Large intestine (tissue), 3 donors: ENCODE data around the gene FMN2. TPM values are rescaled to one million over a fixed set of nuclear protein-coding genes. Genes with fewer than 3 reads are reported as not detected.

Experiments
- DNase-seq, 2 donors: peaks; one replicate each; pipeline versions ENCODE4 v3.0.0 to v3.0.0-alpha.2; 2013
- H3K27ac ChIP-seq: one replicate; pipeline ENCODE4 v1.5.1; 2013; ENCODE audit warnings: low read length
- H3K27me3 ChIP-seq: 2 replicates; pipeline ENCODE4 v1.6.1; 2013; ENCODE audit warnings: low read length; ENCODE audit not compliant: control insufficient read depth, insufficient read depth
- H3K36me3 ChIP-seq: 2 replicates; pipeline ENCODE4 v1.6.1; 2013; ENCODE audit warnings: low read length; ENCODE audit not compliant: control insufficient read depth, insufficient read depth
- H3K4me1 ChIP-seq: one replicate; pipeline ENCODE4 v1.6.1; 2013; ENCODE audit warnings: low read length; ENCODE audit not compliant: control insufficient read depth, insufficient read depth
- H3K4me3 ChIP-seq: one replicate; pipeline ENCODE4 v1.5.1; 2013; ENCODE audit warnings: low read length
- H3K9me3 ChIP-seq: one replicate; pipeline ENCODE4 v1.6.1; 2013; ENCODE audit warnings: mild to moderate bottlenecking, low read depth, low read length, moderate library complexity; ENCODE audit not compliant: control insufficient read depth
- WGBS: methylation state at CpG from one replicate; pipeline ENCODE4 v1.1.5; 2013; ENCODE audit warnings: low lambda C conversion rate; ENCODE audit not compliant: insufficient coverage; 5-methylcytosine and 5-hydroxymethylcytosine counted together
- polyA plus RNA-seq: library from polyadenylated mRNA; unstranded; fragments of 120-200 nt; gene quantifications from one replicate; pipeline ENCODE4 v1.2.1, GENCODE V29; 2013

FMN2 gene
- polyA plus RNA-seq, 1 donor: 1.8 TPM

GRCh38 chr1:240474133-240474614, 382.5 kb downstream of the FMN2 start:
- Histone ChIP-seq H3K36me3 (no peaks in the 10 kb centered on the region), H3K27ac (no peak overlapping the region), H3K4me3 (no peak overlapping the region), H3K4me1 (no peaks in the 10 kb centered on the region), H3K27me3 (no peaks in the 10 kb centered on the region), H3K9me3 (no peaks in the 10 kb centered on the region)
- WGBS: 30% methylated on average over 4 of the region's 5 CpGs
- DNase-seq: peak in 1 of 2 donors; percentile 10

- WGBS: 67% methylated on average over 1 of the region's 4 CpGs
- Histone ChIP-seq H3K27ac (no peak overlapping the region), H3K36me3 (no peaks in the 10 kb centered on the region), H3K4me1 (no peaks in the 10 kb centered on the region), H3K4me3 (no peak overlapping the region), H3K27me3 (no peaks in the 10 kb centered on the region), H3K9me3 (no peaks in the 10 kb centered on the region)
- no peak for DNase-seq
These were observed 384.1 kb downstream of the FMN2 start for GRCh38 chr1:240475832-240476231.

- Histone ChIP-seq H3K27me3 (no peaks in the 10 kb centered on the region), H3K27ac (no peak overlapping the region), H3K9me3 (no peaks in the 10 kb centered on the region), H3K4me1 (no peaks in the 10 kb centered on the region), H3K4me3 (no peak overlapping the region), H3K36me3 (no peaks in the 10 kb centered on the region)
- DNase-seq: no peak
- WGBS: 85% methylated on average over 2 of the region's 6 CpGs
These were observed 386.9 kb downstream of the FMN2 start for GRCh38 chr1:240478536-240478935.

GRCh38 chr1:240484804-240485443, 393.2 kb downstream of the FMN2 start:
- no peak for DNase-seq
- H3K4me1 ChIP-seq: no peaks in the 10 kb centered on the region
- no peak overlapping the region for H3K27ac ChIP-seq
- peaks cover 2% of the 10 kb centered on the region for H3K27me3 ChIP-seq
- 100% methylated on average over 1 of the region's 6 CpGs for WGBS
- no peaks in the 10 kb centered on the region for H3K9me3 ChIP-seq
- no peaks in the 10 kb centered on the region for H3K36me3 ChIP-seq
- H3K4me3 ChIP-seq: no peak overlapping the region

GRCh38 chr1:240486611-240487010, 394.9 kb downstream of the FMN2 start:
- Histone ChIP-seq H3K36me3 (no peaks in the 10 kb centered on the region), H3K4me3 (no peak overlapping the region), H3K27me3 (peaks cover 5% of the 10 kb centered on the region), H3K4me1 (no peaks in the 10 kb centered on the region), H3K27ac (no peak overlapping the region), H3K9me3 (no peaks in the 10 kb centered on the region)
- DNase-seq: no peak
- no CpG with 5 or more reads among the region's 6 CpGs for WGBS

- no CpG with 5 or more reads among the region's 3 CpGs for WGBS
These were observed 395.8 kb downstream of the FMN2 start for GRCh38 chr1:240487493-240487892.

GRCh38 chr1:240491156-240491555, 399.5 kb downstream of the FMN2 start:
- Histone ChIP-seq H3K27ac (no peak overlapping the region), H3K4me3 (no peak overlapping the region), H3K36me3 (no peaks in the 10 kb centered on the region), H3K27me3 (peaks cover 17% of the 10 kb centered on the region), H3K9me3 (peaks cover 5% of the 10 kb centered on the region), H3K4me1 (no peaks in the 10 kb centered on the region)
- no peak for DNase-seq
- 89% methylated on average over 4 of the region's 5 CpGs for WGBS

More at GRCh38 chr1:240487493-240487892, 395.8 kb downstream of the FMN2 start:
- H3K36me3 ChIP-seq: no peaks in the 10 kb centered on the region
- H3K4me1 ChIP-seq: no peaks in the 10 kb centered on the region
- H3K27me3 ChIP-seq: peaks cover 11% of the 10 kb centered on the region
- no peaks in the 10 kb centered on the region for H3K9me3 ChIP-seq
- DNase-seq: no peak
- H3K4me3 ChIP-seq: no peak overlapping the region
- H3K27ac ChIP-seq: no peak overlapping the region

- WGBS: 90% methylated on average over 4 of the region's 7 CpGs
- no peak for DNase-seq
- H3K27me3 ChIP-seq: peaks cover 17% of the 10 kb centered on the region
- H3K27ac ChIP-seq: no peak overlapping the region
- no peak overlapping the region for H3K4me3 ChIP-seq
- peaks cover 5% of the 10 kb centered on the region for H3K9me3 ChIP-seq
- H3K4me1 ChIP-seq: no peaks in the 10 kb centered on the region
- H3K36me3 ChIP-seq: no peaks in the 10 kb centered on the region
These were observed 400.1 kb downstream of the FMN2 start for GRCh38 chr1:240491796-240492195.

- peak; percentile 12 to 17 for DNase-seq
- peaks cover 5% of the 10 kb centered on the region for H3K9me3 ChIP-seq
- H3K36me3 ChIP-seq: no peaks in the 10 kb centered on the region
- WGBS: no CpG with 5 or more reads among the region's 52 CpGs
- peak overlapping the region; percentile 7 for H3K4me3 ChIP-seq
- no peak overlapping the region for H3K27ac ChIP-seq
- H3K4me1 ChIP-seq: no peaks in the 10 kb centered on the region
- peaks cover 17% of the 10 kb centered on the region for H3K27me3 ChIP-seq
These were observed 401.3 kb downstream of the FMN2 start for GRCh38 chr1:240492832-240493440.

GRCh38 chr1:240495601-240496000, 403.9 kb downstream of the FMN2 start:
- WGBS: 100% methylated on average over 1 of the region's 4 CpGs

GRCh38 chr1:240496356-240496755, 404.7 kb downstream of the FMN2 start:
- WGBS: 77% methylated on average over 5 of the region's 7 CpGs
- peaks cover 14% of the 10 kb centered on the region for H3K27me3 ChIP-seq
- H3K27ac ChIP-seq: no peak overlapping the region
- DNase-seq: no peak
- no peak overlapping the region for H3K4me3 ChIP-seq
- no peaks in the 10 kb centered on the region for H3K36me3 ChIP-seq
- H3K9me3 ChIP-seq: peaks cover 5% of the 10 kb centered on the region
- no peaks in the 10 kb centered on the region for H3K4me1 ChIP-seq

More at GRCh38 chr1:240495601-240496000, 403.9 kb downstream of the FMN2 start:
- Histone ChIP-seq H3K27ac (no peak overlapping the region), H3K9me3 (peaks cover 5% of the 10 kb centered on the region), H3K36me3 (no peaks in the 10 kb centered on the region), H3K27me3 (peaks cover 14% of the 10 kb centered on the region), H3K4me1 (no peaks in the 10 kb centered on the region), H3K4me3 (no peak overlapping the region)
- DNase-seq: no peak
